ENCODE data around the gene MID1. TPM values are rescaled to one million over a fixed set of nuclear protein-coding genes. Genes with fewer than 3 reads are reported as not detected.

MID1 gene
- total RNA-seq, 1 donor from 2014 or later = 35.7 TPM

GRCh38 chrX:10507181-10507580, 113.2 kb downstream of the MID1 start:
- intact Hi-C loops (cut with DNase I) = no loop called here
- DNase-seq (ENCODE audit: low spot score) = no peak

GRCh38 chrX:10506781-10507180, 113.6 kb downstream of the MID1 start:
- intact Hi-C loops (cut with DNase I) = no loop called here
- no peak for DNase-seq (ENCODE audit: low spot score)

DNA sequence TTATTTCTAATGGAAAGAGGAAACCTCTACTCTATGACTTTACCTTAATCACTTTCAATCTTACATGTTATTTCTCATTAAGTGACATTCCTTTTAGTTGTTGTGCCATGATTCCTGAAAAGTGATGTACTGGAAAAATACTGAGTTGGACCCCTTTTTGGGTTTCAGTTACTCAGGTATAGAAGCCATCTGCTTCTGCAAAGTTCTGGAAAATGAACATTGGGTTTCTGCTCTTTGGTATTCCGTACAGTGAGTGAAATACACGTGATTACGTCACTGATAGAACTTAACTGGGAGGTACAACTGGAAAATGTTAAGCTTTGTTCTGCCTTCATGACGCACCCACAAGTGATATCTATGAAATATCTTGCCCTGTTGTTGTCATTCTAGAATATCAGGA, 114.7 kb downstream of the MID1 start:
- intact Hi-C loops (cut with DNase I) = no loop called here
- no peak for DNase-seq (ENCODE audit: low spot score)

GRCh38 chrX:10502961-10503360, 117.4 kb downstream of the MID1 start:
- intact Hi-C loops (cut with DNase I) = no loop called here

GRCh38 chrX:10501611-10502010, 118.8 kb downstream of the MID1 start:
- no peak for DNase-seq (ENCODE audit: low spot score)
- intact Hi-C loops (cut with DNase I) = no loop called here

More at GRCh38 chrX:10502961-10503360, 117.4 kb downstream of the MID1 start:
- no peak for DNase-seq (ENCODE audit: low spot score)

- DNase-seq (ENCODE audit: low spot score) = no peak
Measured at GRCh38 chrX:10496345-10496965, 123.9 kb downstream of the MID1 start.

DNA sequence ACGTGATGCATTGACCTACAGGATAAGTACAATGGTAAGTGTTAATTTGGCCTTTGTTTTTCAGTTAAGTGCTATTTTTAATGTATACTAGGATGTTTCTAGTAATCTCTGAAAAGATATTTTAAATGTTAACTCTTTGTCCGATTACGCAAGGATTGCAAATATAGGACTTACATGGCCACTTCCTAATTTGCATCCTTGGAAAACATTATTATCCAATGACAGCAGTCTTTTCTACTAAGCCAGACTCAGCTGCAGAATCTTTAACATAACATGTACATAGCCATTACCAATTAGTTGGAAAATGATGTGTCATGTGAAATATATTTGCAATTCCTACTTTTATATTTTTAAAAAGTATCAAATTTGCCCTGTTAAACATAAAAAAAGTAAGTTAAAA, 124.7 kb downstream of the MID1 start:
- no peak for DNase-seq (ENCODE audit: low spot score)
- intact Hi-C loops (cut with DNase I) = no loop called here

More at GRCh38 chrX:10496345-10496965, 123.9 kb downstream of the MID1 start:
- intact Hi-C loops (cut with DNase I) = no loop called here

DNA sequence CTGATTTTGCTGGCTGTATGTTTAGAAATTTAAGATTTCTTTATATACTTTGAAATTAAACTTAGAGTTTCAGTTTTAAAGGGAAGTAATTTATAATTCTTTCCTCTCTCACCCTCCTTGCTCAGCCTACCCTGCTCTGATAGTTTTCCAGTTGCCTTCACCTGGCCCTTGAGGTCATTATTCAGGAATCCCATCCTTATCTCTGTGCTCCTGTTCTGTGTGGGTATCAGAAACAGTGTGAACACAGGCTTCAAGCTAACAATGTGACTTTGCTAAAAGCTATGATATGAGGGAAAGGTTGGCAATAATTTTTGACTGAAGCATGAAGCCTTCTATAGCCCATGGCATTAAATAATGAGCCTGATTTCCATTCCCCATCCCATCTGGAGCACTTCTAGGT, 128.1 kb downstream of the MID1 start:
- intact Hi-C loops (cut with DNase I) = no loop called here
- no peak for DNase-seq (ENCODE audit: low spot score)

GRCh38 chrX:10486373-10486772, 134.0 kb downstream of the MID1 start:
- DNase-seq (ENCODE audit: low spot score) = no peak
- intact Hi-C loops (cut with DNase I) = no loop called here

DNA sequence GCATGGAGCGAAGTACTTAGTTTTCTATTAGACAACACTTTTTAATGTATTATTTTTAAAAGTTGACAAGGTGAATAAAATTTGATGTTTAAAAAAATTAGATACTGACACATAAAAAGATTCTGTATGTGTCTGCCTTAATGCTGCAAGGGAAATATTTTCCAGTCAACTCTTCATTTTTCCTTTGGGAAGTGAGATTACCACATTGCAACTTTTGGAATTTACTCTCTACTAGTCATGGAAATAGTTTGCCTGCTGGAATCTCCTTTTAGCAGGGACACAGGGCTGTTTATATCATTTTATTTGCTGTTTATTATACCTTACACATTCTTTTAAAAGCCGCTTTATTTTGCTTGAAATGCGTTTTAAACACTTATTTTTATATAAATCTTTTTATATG, 135.1 kb downstream of the MID1 start:
- intact Hi-C loops (cut with DNase I) = no loop called here

GRCh38 chrX:10484683-10485247, 135.6 kb downstream of the MID1 start:
- no peak for DNase-seq (ENCODE audit: low spot score)
- intact Hi-C loops (cut with DNase I) = no loop called here

More for the DNA sequence above, 135.1 kb downstream of the MID1 start:
- no peak for DNase-seq (ENCODE audit: low spot score)

DNA sequence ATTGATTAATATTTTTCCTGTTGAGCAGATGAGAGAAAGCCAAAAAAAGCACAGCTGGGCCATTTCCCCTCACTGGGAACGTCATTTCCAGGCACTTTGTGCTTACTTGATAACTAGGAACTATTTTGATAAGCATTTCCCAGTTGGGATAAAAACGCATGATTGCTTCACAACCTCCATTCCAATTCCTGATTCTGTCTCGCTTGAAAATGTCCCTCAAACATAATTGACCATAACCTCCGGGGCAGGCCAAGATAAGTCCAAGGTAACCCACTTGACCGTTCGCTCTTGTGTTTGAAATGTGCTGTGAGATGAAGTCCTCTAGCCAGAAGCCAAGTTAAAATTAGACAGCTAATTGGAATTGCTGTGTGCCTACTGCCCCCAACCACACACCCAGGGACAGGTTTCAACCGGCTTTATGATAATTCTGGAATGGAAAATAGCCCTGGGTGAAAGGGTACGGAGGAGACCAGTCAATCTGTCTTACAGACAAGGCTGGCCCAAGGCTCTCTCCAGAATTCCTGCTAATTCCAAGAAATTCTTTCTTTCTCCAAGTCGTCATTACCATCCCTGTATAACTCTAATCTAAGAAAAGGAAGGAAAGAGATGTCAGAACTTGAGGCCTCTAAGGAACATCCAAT, 137.1 kb downstream of the MID1 start:
- intact Hi-C loops (cut with DNase I) = no loop called here
- DNase-seq (ENCODE audit: low spot score) = no peak

- intact Hi-C loops (cut with DNase I) = no loop called here
Measured at GRCh38 chrX:10482708-10483107, 137.7 kb downstream of the MID1 start.

GRCh38 chrX:10482261-10482660, 138.1 kb downstream of the MID1 start:
- DNase-seq (ENCODE audit: low spot score) = no peak
- intact Hi-C loops (cut with DNase I) = no loop called here

More at GRCh38 chrX:10482708-10483107, 137.7 kb downstream of the MID1 start:
- DNase-seq (ENCODE audit: low spot score) = no peak

GRCh38 chrX:10480861-10481260, 139.5 kb downstream of the MID1 start:
- intact Hi-C loops (cut with DNase I) = no loop called here
- DNase-seq (ENCODE audit: low spot score) = no peak

GRCh38 chrX:10479508-10479907, 140.9 kb downstream of the MID1 start:
- no peak for DNase-seq (ENCODE audit: low spot score)
- intact Hi-C loops (cut with DNase I) = loop anchor here (10.0 kb wide), 1 partner anchor 235 kb away; no protein-coding TSS in a partner anchor

DNA sequence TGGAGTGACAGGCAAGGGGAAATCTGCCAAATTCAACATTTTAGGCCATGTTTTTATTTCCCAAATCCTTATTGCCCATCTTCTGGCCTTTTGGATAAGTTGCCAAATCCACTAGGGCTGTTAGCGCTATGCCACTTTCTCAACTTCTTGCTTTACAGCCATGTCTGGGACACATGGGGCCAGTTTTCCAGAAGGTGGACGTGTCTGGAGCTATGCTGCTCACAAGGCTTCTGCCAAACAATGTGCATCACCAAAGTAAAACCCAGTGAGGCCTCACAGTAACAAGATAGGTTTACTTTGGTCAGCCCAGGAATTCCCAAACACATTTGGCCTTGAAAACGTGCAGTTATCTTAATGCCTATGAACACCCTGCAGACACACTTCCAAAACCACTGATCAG, 142.9 kb downstream of the MID1 start:
- intact Hi-C loops (cut with DNase I) = loop anchor here (10.0 kb wide), 1 partner anchor 233 kb away; no protein-coding TSS in a partner anchor
- DNase-seq (ENCODE audit: low spot score) = no peak

DNA sequence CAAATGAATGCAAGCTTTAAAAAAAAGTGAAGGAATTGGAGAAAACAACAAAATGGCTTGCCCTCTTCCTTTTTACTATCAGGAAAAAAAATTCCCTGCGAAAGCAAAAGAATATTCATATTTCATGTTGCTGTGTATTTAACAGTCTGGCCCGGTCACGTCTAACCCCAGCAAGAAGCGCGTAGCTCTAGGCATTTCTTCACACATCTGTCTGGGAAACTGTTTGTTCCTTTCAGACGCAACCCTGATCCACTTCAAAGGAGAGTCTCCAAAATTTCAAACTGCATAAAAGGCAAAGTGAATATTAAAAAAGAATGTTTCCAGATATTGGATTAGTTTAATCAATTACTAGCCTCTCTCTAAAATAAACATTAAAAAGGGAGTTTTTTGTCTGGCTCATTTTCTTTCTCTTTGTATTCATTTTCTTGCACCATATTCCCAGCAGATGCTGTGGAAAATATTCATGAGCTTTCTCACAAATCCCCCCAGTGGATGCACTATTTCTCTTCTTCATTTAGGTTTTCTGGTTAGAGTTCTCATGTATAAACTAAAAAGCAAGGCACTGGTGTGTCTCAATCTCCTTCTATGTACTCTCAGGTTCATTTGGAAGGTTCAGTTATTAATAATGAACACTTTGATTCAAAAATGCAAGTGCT, 145.3 kb downstream of the MID1 start:
- intact Hi-C loops (cut with DNase I) = loop anchor here (10.0 kb wide), 1 partner anchor 230 kb away; no protein-coding TSS in a partner anchor
- no peak for DNase-seq (ENCODE audit: low spot score)

- intact Hi-C loops (cut with DNase I) = loop anchor here (10.0 kb wide), 1 partner anchor 230 kb away; no protein-coding TSS in a partner anchor
- no peak for DNase-seq (ENCODE audit: low spot score)
Measured at GRCh38 chrX:10474510-10474909, 145.9 kb downstream of the MID1 start.

GRCh38 chrX:10471418-10471817, 149.0 kb downstream of the MID1 start:
- no peak for DNase-seq (ENCODE audit: low spot score)
- intact Hi-C loops (cut with DNase I) = loop anchor here (10.0 kb wide), 1 partner anchor 227 kb away; no protein-coding TSS in a partner anchor
